A549 (cell line): ENCODE results near the gene LAMTOR2. TPM values are rescaled to one million over a fixed set of nuclear protein-coding genes. Genes with fewer than 3 reads are reported as not detected.

Source experiments
- ATAC-seq, 2 experiments: fragments of 200-7000 bp in 1 of 2; fragments of >200 bp in 1 of 2; cut with Nextera tagmentation in 1 of 2; cut with Tn5 transposase in 1 of 2; 3 replicates each; pipeline versions ENCODE4 v1.8.0 to v1.9.1; 2018 to 2020; ENCODE audit warnings: mild to moderate bottlenecking in 1 of 2, moderate library complexity in 1 of 2
- CTCF ChIA-PET: fragments of 300-600 bp; sonication (Branson Sonifier 250); formaldehyde crosslinking; extraction: SDS; loops from one replicate; lab custom pipeline; 2021; ENCODE audit warnings: antibody characterized with exemption, inconsistent platforms; lab: Yijun Ruan, JAX
- POLR2A ChIA-PET: fragments of 350-600 bp; formaldehyde crosslinking; extraction: SDS; loops from one replicate; lab custom pipeline; 2021; ENCODE audit warnings: antibody characterized with exemption, inconsistent platforms; lab: Yijun Ruan, JAX
- DNase-seq, 2 experiments: peaks; one replicate each; pipeline versions ENCODE4 v3.0.0 to v3.0.0-alpha.2; 2011 to 2016; ENCODE audit warnings: low read depth in 1 of 2, low spot score in 1 of 2
- FAIRE-seq: peaks from 2 replicates; lab custom pipeline; 2011; peaks lifted over from hg19 to GRCh38; lab: Jason Lieb, UNC
- H3K27ac ChIP-seq, 2 experiments: fragments of >200 bp; sonication (Bioruptor Twin); formaldehyde crosslinking; 3 replicates each; pipeline ENCODE4 v1.5.1; 2016 to 2017
- H3K4me1 ChIP-seq: fragments of >200 bp; sonication (Bioruptor Twin); formaldehyde crosslinking; 3 replicates; pipeline ENCODE4 v1.6.1; 2016
- H3K4me2 ChIP-seq: fragments of >200 bp; sonication (Bioruptor Twin); formaldehyde crosslinking; 3 replicates; pipeline ENCODE4 v1.6.1; 2016
- H3K4me3 ChIP-seq: fragments of >200 bp; sonication (Bioruptor Twin); formaldehyde crosslinking; 3 replicates; pipeline ENCODE4 v1.5.1; 2016
- H3K9me3 ChIP-seq: fragments of >200 bp; sonication (Bioruptor Twin); formaldehyde crosslinking; 3 replicates; pipeline ENCODE4 v1.6.1; 2016
- ATOH8 ChIP-seq: fragments of 250-450 bp; sonication (Bioruptor Pico); IDR thresholded peaks from 2 replicates; pipeline ENCODE4 v1.5.0; 2020; ENCODE audit warnings: low read depth, mild to moderate bottlenecking, moderate library complexity
- BHLHE40 ChIP-seq: IDR thresholded peaks from 2 replicates; pipeline ENCODE4 v1.6.1; 2012; ENCODE audit warnings: low read depth, low read length, inconsistent platforms
- CBX8 ChIP-seq: fragments of 200-600 bp; sonication (generic); IDR thresholded peaks from 2 replicates; pipeline ENCODE4 v1.6.1; 2016
- CHD4 ChIP-seq: fragments of 200-600 bp; sonication (generic); IDR thresholded peaks from 2 replicates; pipeline ENCODE4 v1.6.1; 2016; ENCODE audit warnings: antibody characterized with exemption, mild to moderate bottlenecking, borderline replicate concordance
- EHF ChIP-seq: fragments of 250-450 bp; sonication (Bioruptor Pico); IDR thresholded peaks from 2 replicates; pipeline ENCODE4 v1.5.0; 2020; ENCODE audit warnings: mild to moderate bottlenecking
- EP300 ChIP-seq, 2 experiments: fragments of >200 bp; sonication (Bioruptor Twin); formaldehyde crosslinking; IDR thresholded peaks; 2 replicates in 1 of 2; 3 replicates in 1 of 2; pipeline ENCODE4 v1.6.1; 2016 to 2017
- ESRRA ChIP-seq: fragments of 150-350 bp; IDR thresholded peaks from 2 replicates; pipeline ENCODE4 v1.6.1; 2014; ENCODE audit warnings: mild to moderate bottlenecking, low read length, borderline replicate concordance
- FOSL2 ChIP-seq, 2 experiments: fragments of 450-650 bp in 1 of 2; fragments of >200 bp in 1 of 2; sonication (Bioruptor Twin) in 1 of 2; formaldehyde crosslinking; IDR thresholded peaks; 2 replicates each; pipeline versions ENCODE4 v1.5.0 to v1.6.1; 2016 to 2020; ENCODE audit warnings: mild to moderate bottlenecking in 1 of 2, moderate library complexity in 1 of 2
- GATA3 ChIP-seq: IDR thresholded peaks from 2 replicates; pipeline ENCODE4 v1.6.1; 2012; ENCODE audit warnings: borderline replicate concordance
- JUN ChIP-seq, 2 experiments: fragments of >200 bp; sonication (Bioruptor Twin); formaldehyde crosslinking; IDR thresholded peaks; 2 replicates in 1 of 2; 3 replicates in 1 of 2; pipeline ENCODE4 v1.6.1; 2016 to 2017
- JUNB ChIP-seq: fragments of >200 bp; sonication (Bioruptor Twin); formaldehyde crosslinking; IDR thresholded peaks from 2 replicates; pipeline ENCODE4 v1.6.1; 2016
- MYC ChIP-seq: IDR thresholded peaks from 2 replicates; pipeline ENCODE4 v1.6.1; 2012; ENCODE audit warnings: mild to moderate bottlenecking, inconsistent platforms, low read length, improper control_type of control experiment, borderline replicate concordance
- NFE2L2 ChIP-seq: fragments of 150-350 bp; conservative IDR thresholded peaks from 2 replicates; pipeline ENCODE4 v1.6.1; 2014; ENCODE audit warnings: low read length
- RAD21 ChIP-seq, 2 experiments: fragments of >200 bp in 1 of 2; sonication (Bioruptor Twin) in 1 of 2; formaldehyde crosslinking in 1 of 2; IDR thresholded peaks in 1 of 2; conservative IDR thresholded peaks in 1 of 2; 2 replicates in 1 of 2; 3 replicates in 1 of 2; pipeline ENCODE4 v1.6.1; 2012 to 2018; ENCODE audit warnings: inconsistent platforms in 1 of 2
- RFX5 ChIP-seq: fragments of 450-650 bp; IDR thresholded peaks from 2 replicates; pipeline ENCODE4 v1.7.1; 2014; ENCODE audit warnings: antibody characterized with exemption, mild to moderate bottlenecking, moderate library complexity
- SMC3 ChIP-seq: fragments of >200 bp; sonication (Bioruptor Twin); formaldehyde crosslinking; IDR thresholded peaks from 3 replicates; pipeline ENCODE4 v1.6.1; 2018; ENCODE audit warnings: inconsistent platforms
- TFCP2L1 ChIP-seq: fragments of 250-450 bp; sonication (Bioruptor Pico); IDR thresholded peaks from 2 replicates; pipeline ENCODE4 v1.5.0; 2021; ENCODE audit warnings: mild to moderate bottlenecking
- ZNF302 ChIP-seq: fragments of 250-450 bp; sonication (Bioruptor Pico); IDR thresholded peaks from 2 replicates; pipeline ENCODE4 v1.9.0; 2021; ENCODE audit warnings: inconsistent platforms, mild to moderate bottlenecking, moderate library complexity
- WGBS: methylation state at CpG from one replicate; pipeline ENCODE4 v1.1.6; 2017; ENCODE audit errors: missing lambda C conversion rate; 5-methylcytosine and 5-hydroxymethylcytosine counted together
- polyA plus RNA-seq, 4 experiments: library from polyadenylated mRNA; depleted of rRNA in 3 of 4; stranded (reverse); fragments of >200 nt; fragmentation: RNase III in 1 of 4; extraction: RNeasy Plus Mini Kit Qiagen cat#74134 plus additional on column Dnase treatment in 1 of 4; gene quantifications; 2 replicates in 3 of 4; 3 replicates in 1 of 4; pipeline ENCODE4 v1.2.3, GENCODE V29; 2011 to 2017
- TF ChIP-seq, protein P1 (sequence below): IDR thresholded peaks from 2 replicates; pipeline ENCODE4 v1.6.1; 2012
- TF ChIP-seq, protein P2 (sequence below): IDR thresholded peaks from 2 replicates; pipeline ENCODE4 v1.6.1; 2012; ENCODE audit warnings: low read depth, borderline replicate concordance

LAMTOR2 gene
- polyA plus RNA-seq, 2 of the 4 experiments (the other 2 are of a cell fraction): 63.0 to 171 TPM

DNA sequence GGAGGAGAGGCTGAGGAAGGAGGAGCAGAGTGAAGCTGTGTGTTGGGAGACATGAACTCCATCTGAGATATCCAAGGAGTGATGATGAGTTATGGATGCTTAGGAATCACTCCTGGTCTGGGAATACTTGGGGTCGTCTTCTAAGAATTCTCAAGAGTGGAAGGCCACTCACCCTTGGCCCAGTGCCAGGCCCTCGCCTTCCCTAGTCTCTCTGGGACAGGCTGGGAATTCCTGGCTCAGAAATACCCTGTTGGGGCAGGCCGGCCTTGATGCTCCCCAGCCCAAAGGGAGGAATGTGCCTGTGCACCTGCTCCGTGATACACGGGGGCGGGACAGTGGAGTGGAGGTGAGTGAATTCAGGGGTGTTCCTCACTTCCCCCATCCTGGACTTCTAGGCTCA lies 47.3 kb downstream of the LAMTOR2 start:
- CTCF ChIA-PET: interaction anchor here (1.2 to 29.4 kb wide), 5 partner anchors 10 to 122 kb away, joined by 4 to 2239 read pairs (median 8); partner anchors contain the start of genes LMNA and SEMA4A
- Histone ChIP-seq H3K27ac (peak overlapping the region; percentile 48 to 92; a peak in 5 of 6 replicates), H3K4me3 (no peak overlapping the region), H3K4me2 (peak overlapping the region; percentile 43), H3K4me1 (peaks cover 75% of the 10 kb centered on the region), H3K9me3 (no peaks in the 10 kb centered on the region)
- ATAC-seq (no peak), FAIRE-seq (no peak), DNase-seq (no peak)
- POLR2A ChIA-PET: interaction anchor here (1.2 to 3.0 kb wide), 2 partner anchors 13 to 28 kb away, joined by 3 to 15 read pairs; partner anchors contain the start of gene LMNA
- no peak for TF ChIP-seq RAD21 (conservative IDR thresholded peaks at IDR 0.05 in 1 of 2, IDR thresholded peaks at IDR 0.05 in 1 of 2)
- no peak for TF ChIP-seq JUNB
- TF ChIP-seq, protein P1, sequence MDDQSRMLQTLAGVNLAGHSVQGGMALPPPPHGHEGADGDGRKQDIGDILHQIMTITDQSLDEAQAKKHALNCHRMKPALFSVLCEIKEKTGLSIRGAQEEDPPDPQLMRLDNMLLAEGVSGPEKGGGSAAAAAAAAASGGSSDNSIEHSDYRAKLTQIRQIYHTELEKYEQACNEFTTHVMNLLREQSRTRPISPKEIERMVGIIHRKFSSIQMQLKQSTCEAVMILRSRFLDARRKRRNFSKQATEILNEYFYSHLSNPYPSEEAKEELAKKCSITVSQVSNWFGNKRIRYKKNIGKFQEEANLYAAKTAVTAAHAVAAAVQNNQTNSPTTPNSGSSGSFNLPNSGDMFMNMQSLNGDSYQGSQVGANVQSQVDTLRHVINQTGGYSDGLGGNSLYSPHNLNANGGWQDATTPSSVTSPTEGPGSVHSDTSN: no peak
- no peak for TF ChIP-seq JUN (IDR thresholded peaks at IDR 0.05)
- TF ChIP-seq RFX5: no peak
- TF ChIP-seq FOSL2 (IDR thresholded peaks at IDR 0.05): no peak
- no peak for TF ChIP-seq FOSL2 (CRISPR knock-in tag; IDR thresholded peaks at IDR 0.05)
- no peak for TF ChIP-seq MYC
- TF ChIP-seq TFCP2L1: no peak
- TF ChIP-seq ESRRA: no peak
- WGBS: 58% methylated on average over 6 of the region's 6 CpGs

- Histone ChIP-seq H3K27ac (peak overlapping the region; percentile 92 to 96), H3K9me3 (no peaks in the 10 kb centered on the region), H3K4me2 (peak overlapping the region; percentile 98), H3K4me1 (peaks cover 78% of the 10 kb centered on the region), H3K4me3 (no peak overlapping the region)
- ATAC-seq: no peak
- no peak for TF ChIP-seq BHLHE40
- TF ChIP-seq, protein P2, sequence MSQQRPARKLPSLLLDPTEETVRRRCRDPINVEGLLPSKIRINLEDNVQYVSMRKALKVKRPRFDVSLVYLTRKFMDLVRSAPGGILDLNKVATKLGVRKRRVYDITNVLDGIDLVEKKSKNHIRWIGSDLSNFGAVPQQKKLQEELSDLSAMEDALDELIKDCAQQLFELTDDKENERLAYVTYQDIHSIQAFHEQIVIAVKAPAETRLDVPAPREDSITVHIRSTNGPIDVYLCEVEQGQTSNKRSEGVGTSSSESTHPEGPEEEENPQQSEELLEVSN: no peak
- TF ChIP-seq GATA3: no peak
- TF ChIP-seq EHF: no peak
- TF ChIP-seq, protein P1: no peak
- TF ChIP-seq EP300 (IDR thresholded peaks at IDR 0.05): no peak
- no peak for TF ChIP-seq CHD4
- no peak for TF ChIP-seq ZNF302 (CRISPR knock-in tag)
- TF ChIP-seq SMC3: no peak
- TF ChIP-seq CBX8: no peak
- no peak for TF ChIP-seq NFE2L2
- TF ChIP-seq ATOH8 (CRISPR knock-in tag): no peak
- no peak for FAIRE-seq
- ChIA-PET POLR2A (interaction anchor here (3.0 to 6.0 kb wide), 2 partner anchors 12 to 25 kb away, joined by 15 to 49 read pairs; partner anchors contain the start of gene LMNA), CTCF (interaction anchor here (0.6 to 29.4 kb wide), 8 partner anchors 9 to 164 kb away, joined by 3 to 2239 read pairs (median 5); partner anchors contain the start of genes LMNA, MEX3A and SEMA4A)
- 89% methylated on average over 16 of the region's 16 CpGs for WGBS
- DNase-seq: no peak
Observed at GRCh38 chr1:156102633-156103511, 48.3 kb downstream of the LAMTOR2 start.
